NCI-H1105 treated with DMSO at 0.1 percent for 48 hours (cell line): Measurements from ENCODE around the gene RABL6.
A peak's percentile ranks its signal among the peaks of the same experiment; 100 is the strongest.
"Not testable (repeated sequence)": the region's sequence is repeated elsewhere in the genome, so short reads cannot be mapped to it uniquely, and the experiment has no call there.

Experiments used
- DNase-seq: peaks from one replicate; lab custom pipeline; 2025; lab: John Stamatoyannopoulos, UW

RABL6 gene

GRCh38 chr9:136796238-136796774, 11.4 kb upstream of the RABL6 start, which contains the start of gene CCDC183:
Gene CCDC183 (plus strand): TSS chr9:136796338. CDS start chr9:136796398, 60 bp downstream.
- DNase-seq = no peak

GRCh38 chr9:136796775-136797347, 10.9 kb upstream of the RABL6 start:
- DNase-seq = not testable (repeated sequence)

GRCh38 chr9:136798708-136799078, 9.1 kb upstream of the RABL6 start:
- DNase-seq = no peak

GRCh38 chr9:136799079-136799853, 8.5 kb upstream of the RABL6 start:
- peak; percentile 38 for DNase-seq

- peak; percentile 93 for DNase-seq
Observed at GRCh38 chr9:136799854-136800657, 7.7 kb upstream of the RABL6 start.

GRCh38 chr9:136802321-136802720, 5.4 kb upstream of the RABL6 start:
- DNase-seq = no peak

GRCh38 chr9:136803009-136803550, 4.7 kb upstream of the RABL6 start:
- not testable (repeated sequence) for DNase-seq

GRCh38 chr9:136803551-136804508, 3.9 kb upstream of the RABL6 start:
- DNase-seq = no peak

- no peak for DNase-seq
Observed at GRCh38 chr9:136804509-136805206, 3.1 kb upstream of the RABL6 start.

- DNase-seq = no peak
Observed at GRCh38 chr9:136805207-136805740, 2.5 kb upstream of the RABL6 start.

GRCh38 chr9:136806067-136806466, 1.7 kb upstream of the RABL6 start:
- no peak for DNase-seq

- no peak for DNase-seq
Observed at GRCh38 chr9:136806631-136807201, 1.0 kb upstream of the RABL6 start.

GRCh38 chr9:136808075-136808805, 492 bp downstream of the RABL6 start:
- no peak for DNase-seq

GRCh38 chr9:136808806-136809158, 1.0 kb downstream of the RABL6 start:
- no peak for DNase-seq

- no peak for DNase-seq
Observed at GRCh38 chr9:136814725-136815421, 7.1 kb downstream of the RABL6 start.

- no peak for DNase-seq
Observed at GRCh38 chr9:136815422-136815782, 7.7 kb downstream of the RABL6 start.

- no peak for DNase-seq
Observed at GRCh38 chr9:136820971-136821825, 13.4 kb downstream of the RABL6 start.
